ENCODE results near the gene DHFR.

DHFR gene

GRCh38 chr5:80654054-80654390 lies 761 bp downstream of the DHFR start:
- Histone ChIP-seq H3K27me3 (ENCODE audit: low read depth, low read length) (no peaks in the 10 kb centered on the region), H3K4me1 (ENCODE audit: control insufficient read depth in 1 of 2, insufficient read depth in 2 of 2, low read length in 2 of 2) (peaks cover 8 to 21% of the 10 kb centered on the region in 2 donors), H3K36me3 (ENCODE audit: control insufficient read depth in 1 of 2, insufficient read depth in 2 of 2, low read length in 2 of 2) (peaks cover under 1 to 10% of the 10 kb centered on the region in 2 donors), H3K4me3 (ENCODE audit: low read depth in 1 of 2, low read length in 2 of 2) (peak overlapping the region; percentile 82 to 85), H3K9me3 (ENCODE audit: control insufficient read depth in 1 of 2, low read length in 2 of 2) (no peaks in the 10 kb centered on the region), H3K27ac (ENCODE audit: low read length) (no peak overlapping the region)

- H3K9me3 ChIP-seq (ENCODE audit: control insufficient read depth in 1 of 2, low read length in 2 of 2), result no peaks in the 10 kb centered on the region
- peak overlapping the region; percentile 82 to 85 for H3K4me3 ChIP-seq (ENCODE audit: low read depth in 1 of 2, low read length in 2 of 2)
- H3K4me1 ChIP-seq (ENCODE audit: control insufficient read depth in 1 of 2, insufficient read depth in 2 of 2, low read length in 2 of 2), result peaks cover 8 to 21% of the 10 kb centered on the region in 2 donors
- H3K27me3 ChIP-seq (ENCODE audit: low read depth, low read length), result no peaks in the 10 kb centered on the region
- peaks cover 6 to 13% of the 10 kb centered on the region in 2 donors for H3K36me3 ChIP-seq (ENCODE audit: control insufficient read depth in 1 of 2, insufficient read depth in 2 of 2, low read length in 2 of 2)
- H3K27ac ChIP-seq (ENCODE audit: low read length), result no peak overlapping the region
Measured at GRCh38 chr5:80653502-80653901, 1.3 kb downstream of the DHFR start.

GRCh38 chr5:80646926-80647325 lies 7.9 kb downstream of the DHFR start:
- Histone ChIP-seq H3K27ac (ENCODE audit: low read length) (no peak overlapping the region), H3K4me1 (ENCODE audit: control insufficient read depth in 1 of 2, insufficient read depth in 2 of 2, low read length in 2 of 2) (no peaks in the 10 kb centered on the region)

GRCh38 chr5:80644900-80645299 lies 9.9 kb downstream of the DHFR start:
- no peaks in the 10 kb centered on the region for H3K4me1 ChIP-seq (ENCODE audit: control insufficient read depth in 1 of 2, insufficient read depth in 2 of 2, low read length in 2 of 2)
- no peak overlapping the region for H3K4me3 ChIP-seq (ENCODE audit: low read depth in 1 of 2, low read length in 2 of 2)
- H3K27me3 ChIP-seq (ENCODE audit: low read depth, low read length), result no peaks in the 10 kb centered on the region
- peaks cover 18 to 40% of the 10 kb centered on the region in 2 donors for H3K36me3 ChIP-seq (ENCODE audit: control insufficient read depth in 1 of 2, insufficient read depth in 2 of 2, low read length in 2 of 2)
- no peak overlapping the region for H3K27ac ChIP-seq (ENCODE audit: low read length)
- no peaks in the 10 kb centered on the region for H3K9me3 ChIP-seq (ENCODE audit: control insufficient read depth in 1 of 2, low read length in 2 of 2)

More at GRCh38 chr5:80646926-80647325, 7.9 kb downstream of the DHFR start:
- Histone ChIP-seq H3K4me3 (ENCODE audit: low read depth in 1 of 2, low read length in 2 of 2) (no peak overlapping the region), H3K27me3 (ENCODE audit: low read depth, low read length) (no peaks in the 10 kb centered on the region), H3K9me3 (ENCODE audit: control insufficient read depth in 1 of 2, low read length in 2 of 2) (no peaks in the 10 kb centered on the region), H3K36me3 (ENCODE audit: control insufficient read depth in 1 of 2, insufficient read depth in 2 of 2, low read length in 2 of 2) (peaks cover 11 to 23% of the 10 kb centered on the region in 2 donors)

GRCh38 chr5:80641353-80641752 lies 13.4 kb downstream of the DHFR start:
- Histone ChIP-seq H3K4me1 (ENCODE audit: control insufficient read depth in 1 of 2, insufficient read depth in 2 of 2, low read length in 2 of 2) (no peaks in the 10 kb centered on the region), H3K36me3 (ENCODE audit: control insufficient read depth in 1 of 2, insufficient read depth in 2 of 2, low read length in 2 of 2) (peaks cover 21 to 38% of the 10 kb centered on the region in 2 donors)

GRCh38 chr5:80634193-80634592 lies 20.6 kb downstream of the DHFR start:
- Histone ChIP-seq H3K4me3 (ENCODE audit: low read depth in 1 of 2, low read length in 2 of 2) (no peak overlapping the region), H3K36me3 (ENCODE audit: control insufficient read depth in 1 of 2, insufficient read depth in 2 of 2, low read length in 2 of 2) (peaks cover 7 to 14% of the 10 kb centered on the region in 2 donors), H3K9me3 (ENCODE audit: control insufficient read depth in 1 of 2, low read length in 2 of 2) (no peaks in the 10 kb centered on the region), H3K4me1 (ENCODE audit: control insufficient read depth in 1 of 2, insufficient read depth in 2 of 2, low read length in 2 of 2) (no peaks in the 10 kb centered on the region), H3K27me3 (ENCODE audit: low read depth, low read length) (no peaks in the 10 kb centered on the region), H3K27ac (ENCODE audit: low read length) (no peak overlapping the region)

More at GRCh38 chr5:80641353-80641752, 13.4 kb downstream of the DHFR start:
- Histone ChIP-seq H3K9me3 (ENCODE audit: control insufficient read depth in 1 of 2, low read length in 2 of 2) (no peaks in the 10 kb centered on the region), H3K4me3 (ENCODE audit: low read depth in 1 of 2, low read length in 2 of 2) (no peak overlapping the region), H3K27me3 (ENCODE audit: low read depth, low read length) (no peaks in the 10 kb centered on the region), H3K27ac (ENCODE audit: low read length) (no peak overlapping the region)

- no peaks in the 10 kb centered on the region for H3K9me3 ChIP-seq (ENCODE audit: control insufficient read depth in 1 of 2, low read length in 2 of 2)
- no peaks in the 10 kb centered on the region for H3K27me3 ChIP-seq (ENCODE audit: low read depth, low read length)
- no peak overlapping the region for H3K4me3 ChIP-seq (ENCODE audit: low read depth in 1 of 2, low read length in 2 of 2)
- no peak overlapping the region for H3K27ac ChIP-seq (ENCODE audit: low read length)
- no peaks in the 10 kb centered on the region for H3K4me1 ChIP-seq (ENCODE audit: control insufficient read depth in 1 of 2, insufficient read depth in 2 of 2, low read length in 2 of 2)
- peaks cover 0 to 5% of the 10 kb centered on the region in 2 donors for H3K36me3 ChIP-seq (ENCODE audit: control insufficient read depth in 1 of 2, insufficient read depth in 2 of 2, low read length in 2 of 2)
Measured at GRCh38 chr5:80632700-80633099, 22.1 kb downstream of the DHFR start.

- H3K4me3 ChIP-seq (ENCODE audit: low read depth in 1 of 2, low read length in 2 of 2), result no peak overlapping the region
- H3K27me3 ChIP-seq (ENCODE audit: low read depth, low read length), result no peaks in the 10 kb centered on the region
- H3K4me1 ChIP-seq (ENCODE audit: control insufficient read depth in 1 of 2, insufficient read depth in 2 of 2, low read length in 2 of 2), result no peaks in the 10 kb centered on the region
- H3K9me3 ChIP-seq (ENCODE audit: control insufficient read depth in 1 of 2, low read length in 2 of 2), result no peaks in the 10 kb centered on the region
- no peak overlapping the region for H3K27ac ChIP-seq (ENCODE audit: low read length)
- peaks cover 0 to 5% of the 10 kb centered on the region in 2 donors for H3K36me3 ChIP-seq (ENCODE audit: control insufficient read depth in 1 of 2, insufficient read depth in 2 of 2, low read length in 2 of 2)
Measured at GRCh38 chr5:80631278-80632259, 23.2 kb downstream of the DHFR start.

- no peaks in the 10 kb centered on the region for H3K9me3 ChIP-seq (ENCODE audit: control insufficient read depth in 1 of 2, low read length in 2 of 2)
- no peaks in the 10 kb centered on the region for H3K4me1 ChIP-seq (ENCODE audit: control insufficient read depth in 1 of 2, insufficient read depth in 2 of 2, low read length in 2 of 2)
- no peak overlapping the region for H3K27ac ChIP-seq (ENCODE audit: low read length)
- H3K36me3 ChIP-seq (ENCODE audit: control insufficient read depth in 1 of 2, insufficient read depth in 2 of 2, low read length in 2 of 2), result peaks cover 0 to 5% of the 10 kb centered on the region in 2 donors
- H3K4me3 ChIP-seq (ENCODE audit: low read depth in 1 of 2, low read length in 2 of 2), result no peak overlapping the region
- H3K27me3 ChIP-seq (ENCODE audit: low read depth, low read length), result no peaks in the 10 kb centered on the region
Measured at GRCh38 chr5:80629281-80629680, 25.5 kb downstream of the DHFR start.

- no peaks in the 10 kb centered on the region for H3K27me3 ChIP-seq (ENCODE audit: low read depth, low read length)
- H3K4me3 ChIP-seq (ENCODE audit: low read depth in 1 of 2, low read length in 2 of 2), result no peak overlapping the region
- no peaks in the 10 kb centered on the region for H3K4me1 ChIP-seq (ENCODE audit: control insufficient read depth in 1 of 2, insufficient read depth in 2 of 2, low read length in 2 of 2)
- H3K9me3 ChIP-seq (ENCODE audit: control insufficient read depth in 1 of 2, low read length in 2 of 2), result no peaks in the 10 kb centered on the region
- no peak overlapping the region for H3K27ac ChIP-seq (ENCODE audit: low read length)
- no peaks in the 10 kb centered on the region for H3K36me3 ChIP-seq (ENCODE audit: control insufficient read depth in 1 of 2, insufficient read depth in 2 of 2, low read length in 2 of 2)
Measured at GRCh38 chr5:80625230-80625629, 29.6 kb downstream of the DHFR start.

- H3K4me1 ChIP-seq (ENCODE audit: control insufficient read depth in 1 of 2, insufficient read depth in 2 of 2, low read length in 2 of 2), result no peaks in the 10 kb centered on the region
- H3K4me3 ChIP-seq (ENCODE audit: low read depth in 1 of 2, low read length in 2 of 2), result no peak overlapping the region
- H3K27me3 ChIP-seq (ENCODE audit: low read depth, low read length), result no peaks in the 10 kb centered on the region
- H3K27ac ChIP-seq (ENCODE audit: low read length), result no peak overlapping the region
- H3K9me3 ChIP-seq (ENCODE audit: control insufficient read depth in 1 of 2, low read length in 2 of 2), result no peaks in the 10 kb centered on the region
- H3K36me3 ChIP-seq (ENCODE audit: control insufficient read depth in 1 of 2, insufficient read depth in 2 of 2, low read length in 2 of 2), result no peaks in the 10 kb centered on the region
Measured at GRCh38 chr5:80623999-80624398, 30.8 kb downstream of the DHFR start.

All from muscle layer of duodenum (tissue), 2 donors.